Measurements from ENCODE around the gene IL20. TPM values are rescaled to one million over a fixed set of nuclear protein-coding genes. Genes with fewer than 3 reads are reported as not detected.
A peak's percentile ranks its signal among the peaks of the same experiment; 100 is the strongest.

IL20 gene
- total and polyA plus RNA-seq, 2 of the 13 experiments (the other 11 are each of a cell fraction or from before 2014, with no cell fraction given): 0.05 TPM; not detected in 1

DNA sequence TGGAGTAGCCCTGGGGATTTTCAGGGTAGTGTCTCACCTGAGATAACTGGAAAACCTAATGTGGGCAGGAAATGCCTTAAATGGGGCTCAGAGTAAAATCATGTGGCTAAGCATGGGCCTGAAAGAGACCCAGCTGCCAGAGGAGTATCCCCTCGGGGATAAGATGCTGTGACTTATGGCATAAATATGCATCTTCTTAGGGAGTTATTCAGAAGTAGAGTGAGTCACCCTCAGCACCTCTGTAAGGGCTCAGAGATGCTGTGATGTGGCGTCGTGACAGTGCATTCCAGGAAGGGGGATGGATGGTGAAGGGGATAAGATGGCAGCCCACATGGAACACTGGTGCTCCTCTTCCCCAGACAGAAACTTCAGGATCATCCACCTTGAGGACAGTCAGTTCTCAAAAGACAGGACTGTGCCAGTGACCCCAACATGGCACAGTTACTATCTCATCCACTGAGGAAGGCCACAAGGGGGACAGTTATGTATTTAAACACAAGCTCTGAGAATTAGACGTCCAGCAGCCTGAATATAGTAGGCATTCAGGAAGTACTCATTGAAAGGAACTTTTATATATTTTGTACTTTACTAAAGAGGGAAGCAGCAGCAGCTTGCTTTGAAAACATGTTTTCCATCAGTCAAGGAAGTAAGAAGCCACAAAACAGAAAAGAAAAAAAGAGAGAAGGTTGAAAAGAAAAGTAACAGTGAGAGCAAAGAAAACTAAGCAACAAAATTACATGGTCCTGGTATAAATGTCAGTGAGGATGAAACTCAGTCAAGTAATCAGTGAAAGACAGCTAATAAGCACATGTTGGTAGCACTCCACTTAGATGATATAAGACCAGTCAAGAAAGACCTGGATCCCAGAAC lies 40.1 kb downstream of the IL20 start:
- no peaks in the 10 kb centered on the region for H3K36me3 ChIP-seq (replicated peaks in 1 of 2; ENCODE audit: control insufficient read depth in 1 of 2, insufficient read depth in 2 of 2, low read length in 2 of 2)
- FAIRE-seq (no peak), ATAC-seq (no peak), DNase-seq (ENCODE audit: low spot score) (no peak)
- no peaks in the 10 kb centered on the region for H4K20me1 ChIP-seq (ENCODE audit: insufficient read depth, low read length)
- no peaks in the 10 kb centered on the region for H3K9me3 ChIP-seq (ENCODE audit: low read length)
- BruUV-seq (replicated peaks): no TSS peak
- CTCF ChIA-PET (ENCODE audit: low intra/inter-chr PET ratio, low total read pairs): no interaction called here
- H3K27me3 ChIP-seq (ENCODE audit: control insufficient read depth in 1 of 2, insufficient read depth in 2 of 2, low read length in 2 of 2): peaks cover 4 to 27% of the 10 kb centered on the region in 2 experiments; a peak in 4 of 5 replicates
- WGBS (ENCODE audit: low lambda C conversion rate): 0% methylated on average over 4 of the region's 4 CpGs
- TF ChIP-seq, protein P1, sequence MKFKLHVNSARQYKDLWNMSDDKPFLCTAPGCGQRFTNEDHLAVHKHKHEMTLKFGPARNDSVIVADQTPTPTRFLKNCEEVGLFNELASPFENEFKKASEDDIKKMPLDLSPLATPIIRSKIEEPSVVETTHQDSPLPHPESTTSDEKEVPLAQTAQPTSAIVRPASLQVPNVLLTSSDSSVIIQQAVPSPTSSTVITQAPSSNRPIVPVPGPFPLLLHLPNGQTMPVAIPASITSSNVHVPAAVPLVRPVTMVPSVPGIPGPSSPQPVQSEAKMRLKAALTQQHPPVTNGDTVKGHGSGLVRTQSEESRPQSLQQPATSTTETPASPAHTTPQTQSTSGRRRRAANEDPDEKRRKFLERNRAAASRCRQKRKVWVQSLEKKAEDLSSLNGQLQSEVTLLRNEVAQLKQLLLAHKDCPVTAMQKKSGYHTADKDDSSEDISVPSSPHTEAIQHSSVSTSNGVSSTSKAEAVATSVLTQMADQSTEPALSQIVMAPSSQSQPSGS (CRISPR knock-in tag; IDR thresholded peaks at IDR 0.05): no peak
- TF ChIP-seq ZNF367 (CRISPR knock-in tag; IDR thresholded peaks at IDR 0.05; ENCODE audit: borderline replicate concordance): no peak
- TF ChIP-seq ZNF263 (CRISPR knock-in tag; IDR thresholded peaks at IDR 0.05): no peak
- in situ Hi-C loops (cut with HindIII; ENCODE audit: extremely low pct_ligation_motif_present, low pct_unique_long_range_greater_than_20kb): loop anchor here (25.0 kb wide), 1 partner anchor 268 kb away; the partner anchor contains the start of gene DYRK3
- H3K27ac ChIP-seq (ENCODE audit: extremely low read length, insufficient read depth, low read length): no peak overlapping the region
- no peak overlapping the region for H3K9ac ChIP-seq (ENCODE audit: insufficient read depth, low read depth, low read length)
- no peak overlapping the region for H3K4me2 ChIP-seq (ENCODE audit: low read depth, low read length)
- intact Hi-C loops (cut with micrococcal nuclease; ENCODE audit: unreplicated experiment): no loop called here
- POLR2A ChIA-PET: no interaction called here
- H3K4me1 ChIP-seq (ENCODE audit: insufficient read depth, low read length): no peaks in the 10 kb centered on the region
- no peak overlapping the region for H2AFZ ChIP-seq (ENCODE audit: low read length)
- no peak overlapping the region for H3K4me3 ChIP-seq (replicated peaks in 1 of 3; ENCODE audit: insufficient read depth in 1 of 3, low read depth in 2 of 3, low read length in 3 of 3)
- no peaks in the 10 kb centered on the region for H3K79me2 ChIP-seq (ENCODE audit: insufficient read depth, low read length)

DNA sequence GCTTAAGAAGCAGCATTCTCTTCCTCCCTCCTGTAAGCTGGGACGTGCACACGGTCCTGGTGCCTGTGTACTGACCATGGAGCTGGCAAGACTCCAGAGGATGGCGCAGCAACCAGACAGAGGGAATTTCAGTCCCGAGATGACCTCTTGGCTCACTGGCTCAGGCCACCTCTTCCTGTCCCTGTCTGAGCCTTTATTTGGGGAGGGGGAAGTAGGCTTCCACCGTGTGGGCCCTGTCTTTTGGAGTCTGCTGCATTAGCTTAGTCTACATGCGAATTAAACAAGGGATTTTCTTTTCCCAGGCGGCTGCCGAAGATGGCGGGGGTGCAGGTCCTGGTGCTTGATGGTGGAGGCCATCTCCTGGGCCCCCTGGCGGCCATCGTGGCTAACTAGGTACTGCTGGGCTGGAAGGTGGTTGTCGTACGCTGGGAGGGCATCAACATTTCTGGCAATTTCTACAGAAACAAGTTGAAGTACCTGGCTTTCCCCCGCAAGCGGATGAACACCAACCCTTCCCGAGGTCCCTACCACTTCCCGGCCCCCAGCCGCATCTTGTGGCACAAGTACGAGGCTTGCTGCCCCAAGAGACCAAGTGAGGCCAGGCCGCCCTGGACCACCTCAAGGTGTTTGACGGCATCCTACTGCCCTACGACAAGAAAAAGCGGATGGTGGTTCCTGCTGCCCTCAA lies 42.0 kb downstream of the IL20 start:
- no peaks in the 10 kb centered on the region for H4K20me1 ChIP-seq (ENCODE audit: insufficient read depth, low read length)
- POLR2A ChIA-PET: no interaction called here
- no peaks in the 10 kb centered on the region for H3K79me2 ChIP-seq (ENCODE audit: insufficient read depth, low read length)
- 45% methylated on average over 10 of the region's 23 CpGs for WGBS (ENCODE audit: low lambda C conversion rate)
- H3K27ac ChIP-seq (ENCODE audit: extremely low read length, insufficient read depth, low read length): no peak overlapping the region
- FAIRE-seq: no peak
- BruUV-seq (replicated peaks): no TSS peak
- peak; percentile 70 for ATAC-seq
- no peak overlapping the region; the same call in 1 of the 2 replicates for H3K4me2 ChIP-seq (ENCODE audit: low read depth, low read length)
- no peak overlapping the region for H2AFZ ChIP-seq (ENCODE audit: low read length)
- no peaks in the 10 kb centered on the region for H3K4me1 ChIP-seq (ENCODE audit: insufficient read depth, low read length)
- no peak overlapping the region for H3K9ac ChIP-seq (ENCODE audit: insufficient read depth, low read depth, low read length)
- H3K4me3 ChIP-seq (replicated peaks in 1 of 3; ENCODE audit: insufficient read depth in 1 of 3, low read depth in 2 of 3, low read length in 3 of 3): no peak overlapping the region
- H3K9me3 ChIP-seq (ENCODE audit: low read length): no peaks in the 10 kb centered on the region
- CTCF ChIA-PET (ENCODE audit: low intra/inter-chr PET ratio, low total read pairs): no interaction called here
- DNase-seq (ENCODE audit: low spot score): peak; percentile 9
- intact Hi-C loops (cut with micrococcal nuclease; ENCODE audit: unreplicated experiment) (no loop called here), in situ Hi-C loops (cut with HindIII; ENCODE audit: extremely low pct_ligation_motif_present, low pct_unique_long_range_greater_than_20kb) (loop anchor here (25.0 kb wide), 1 partner anchor 270 kb away; the partner anchor contains the start of gene DYRK3)
- no peaks in the 10 kb centered on the region for H3K36me3 ChIP-seq (replicated peaks in 1 of 2; ENCODE audit: control insufficient read depth in 1 of 2, insufficient read depth in 2 of 2, low read length in 2 of 2)
- H3K27me3 ChIP-seq (ENCODE audit: control insufficient read depth in 1 of 2, insufficient read depth in 2 of 2, low read length in 2 of 2): peaks cover 4 to 32% of the 10 kb centered on the region in 2 experiments; a peak in 4 of 5 replicates
- TF ChIP-seq, protein P2, sequence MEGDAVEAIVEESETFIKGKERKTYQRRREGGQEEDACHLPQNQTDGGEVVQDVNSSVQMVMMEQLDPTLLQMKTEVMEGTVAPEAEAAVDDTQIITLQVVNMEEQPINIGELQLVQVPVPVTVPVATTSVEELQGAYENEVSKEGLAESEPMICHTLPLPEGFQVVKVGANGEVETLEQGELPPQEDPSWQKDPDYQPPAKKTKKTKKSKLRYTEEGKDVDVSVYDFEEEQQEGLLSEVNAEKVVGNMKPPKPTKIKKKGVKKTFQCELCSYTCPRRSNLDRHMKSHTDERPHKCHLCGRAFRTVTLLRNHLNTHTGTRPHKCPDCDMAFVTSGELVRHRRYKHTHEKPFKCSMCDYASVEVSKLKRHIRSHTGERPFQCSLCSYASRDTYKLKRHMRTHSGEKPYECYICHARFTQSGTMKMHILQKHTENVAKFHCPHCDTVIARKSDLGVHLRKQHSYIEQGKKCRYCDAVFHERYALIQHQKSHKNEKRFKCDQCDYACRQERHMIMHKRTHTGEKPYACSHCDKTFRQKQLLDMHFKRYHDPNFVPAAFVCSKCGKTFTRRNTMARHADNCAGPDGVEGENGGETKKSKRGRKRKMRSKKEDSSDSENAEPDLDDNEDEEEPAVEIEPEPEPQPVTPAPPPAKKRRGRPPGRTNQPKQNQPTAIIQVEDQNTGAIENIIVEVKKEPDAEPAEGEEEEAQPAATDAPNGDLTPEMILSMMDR (CRISPR knock-in tag; IDR thresholded peaks at IDR 0.05): peak; percentile 57
- TF ChIP-seq ZNF317 (CRISPR knock-in tag; IDR thresholded peaks at IDR 0.05) (no peak), ZSCAN22 (CRISPR knock-in tag; IDR thresholded peaks at IDR 0.05) (peak; percentile 92)
- TF ChIP-seq, protein P3, sequence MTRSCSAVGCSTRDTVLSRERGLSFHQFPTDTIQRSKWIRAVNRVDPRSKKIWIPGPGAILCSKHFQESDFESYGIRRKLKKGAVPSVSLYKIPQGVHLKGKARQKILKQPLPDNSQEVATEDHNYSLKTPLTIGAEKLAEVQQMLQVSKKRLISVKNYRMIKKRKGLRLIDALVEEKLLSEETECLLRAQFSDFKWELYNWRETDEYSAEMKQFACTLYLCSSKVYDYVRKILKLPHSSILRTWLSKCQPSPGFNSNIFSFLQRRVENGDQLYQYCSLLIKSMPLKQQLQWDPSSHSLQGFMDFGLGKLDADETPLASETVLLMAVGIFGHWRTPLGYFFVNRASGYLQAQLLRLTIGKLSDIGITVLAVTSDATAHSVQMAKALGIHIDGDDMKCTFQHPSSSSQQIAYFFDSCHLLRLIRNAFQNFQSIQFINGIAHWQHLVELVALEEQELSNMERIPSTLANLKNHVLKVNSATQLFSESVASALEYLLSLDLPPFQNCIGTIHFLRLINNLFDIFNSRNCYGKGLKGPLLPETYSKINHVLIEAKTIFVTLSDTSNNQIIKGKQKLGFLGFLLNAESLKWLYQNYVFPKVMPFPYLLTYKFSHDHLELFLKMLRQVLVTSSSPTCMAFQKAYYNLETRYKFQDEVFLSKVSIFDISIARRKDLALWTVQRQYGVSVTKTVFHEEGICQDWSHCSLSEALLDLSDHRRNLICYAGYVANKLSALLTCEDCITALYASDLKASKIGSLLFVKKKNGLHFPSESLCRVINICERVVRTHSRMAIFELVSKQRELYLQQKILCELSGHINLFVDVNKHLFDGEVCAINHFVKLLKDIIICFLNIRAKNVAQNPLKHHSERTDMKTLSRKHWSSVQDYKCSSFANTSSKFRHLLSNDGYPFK (CRISPR knock-in tag; IDR thresholded peaks at IDR 0.05; ENCODE audit: borderline replicate concordance): peak; percentile 29; the same call in 1 of the 2 replicates
